Naive thymus-derived CD4-positive, alpha-beta T cell (primary cell): Measurements from ENCODE around the gene OSM. TPM values are rescaled to one million over a fixed set of nuclear protein-coding genes. Genes with fewer than 3 reads are reported as not detected.

Source experiments
- ATAC-seq: fragments of 150-1000 bp; cut with Tn5 transposase; 2 replicates; pipeline ENCODE4 v1.10.0; 2021; ENCODE audit warnings: mild to moderate bottlenecking, moderate library complexity
- CTCF ChIA-PET: fragments of 350-600 bp; sonication (Branson Sonifier 250); formaldehyde crosslinking; loops from one replicate; lab custom pipeline; 2021; ENCODE audit warnings: antibody characterized with exemption; lab: Charles Lee
- POLR2A ChIA-PET: fragments of 350-600 bp; sonication (Branson Sonifier 250); formaldehyde crosslinking; loops from one replicate; lab custom pipeline; 2021; ENCODE audit warnings: antibody characterized with exemption, inconsistent platforms; lab: Charles Lee
- DNase-seq, 9 donors: peaks; one replicate each; pipeline versions ENCODE4 v3.0.0 to v3.0.0-alpha.2; 2020 to 2022; ENCODE audit warnings: mixed read lengths in 1 of 9
- H3K27ac ChIP-seq: one replicate; pipeline ENCODE4 v1.7.0; 2013; ENCODE audit warnings: mild to moderate bottlenecking, low read depth, low read length, moderate library complexity
- H3K27me3 ChIP-seq, 2 donors: one replicate each; pipeline ENCODE4 v1.7.0; 2013; ENCODE audit warnings: low read length in 2 of 2, mild to moderate bottlenecking in 2 of 2, moderate library complexity in 2 of 2; ENCODE audit not compliant: control insufficient read depth in 2 of 2, insufficient read depth in 2 of 2
- H3K36me3 ChIP-seq, 3 experiments: 1 replicate in 2 of 3; 2 replicates in 1 of 3; pipeline ENCODE4 v1.7.0; 2013; ENCODE audit warnings: low read length in 3 of 3, mild to moderate bottlenecking in 3 of 3, moderate library complexity in 1 of 3; ENCODE audit not compliant: insufficient read depth in 3 of 3, control insufficient read depth in 2 of 3
- H3K4me1 ChIP-seq, 2 donors: one replicate each; pipeline ENCODE4 v1.7.0; 2013; ENCODE audit warnings: low read length in 2 of 2, mild to moderate bottlenecking in 2 of 2, moderate library complexity in 1 of 2; ENCODE audit not compliant: control insufficient read depth in 2 of 2, insufficient read depth in 2 of 2
- H3K4me3 ChIP-seq: 2 replicates; pipeline ENCODE4 v1.7.0; 2013; ENCODE audit warnings: mild to moderate bottlenecking, low read length
- H3K9me3 ChIP-seq, 3 experiments: 1 replicate in 2 of 3; 2 replicates in 1 of 3; pipeline ENCODE4 v1.7.0; 2013; ENCODE audit warnings: low read length in 3 of 3; ENCODE audit not compliant: control insufficient read depth in 2 of 3
- H3K27ac Mint-ChIP-seq, 9 donors: one replicate each; pipeline ENCODE4 v1.8.0; 2020 to 2022; ENCODE audit warnings: mixed read lengths in 9 of 9, mild to moderate bottlenecking in 8 of 9, moderate library complexity in 5 of 9, inconsistent platforms in 2 of 9
- H3K27me3 Mint-ChIP-seq, 5 donors: one replicate each; pipeline ENCODE4 v1.8.0; 2021 to 2022; ENCODE audit warnings: mixed read lengths in 5 of 5, mild to moderate bottlenecking in 1 of 5
- H3K36me3 Mint-ChIP-seq, 5 donors: one replicate each; pipeline ENCODE4 v1.8.0; 2020 to 2022; ENCODE audit warnings: mixed read lengths in 5 of 5, mild to moderate bottlenecking in 3 of 5, inconsistent platforms in 1 of 5
- H3K4me1 Mint-ChIP-seq, 7 donors: one replicate each; pipeline ENCODE4 v1.8.0; 2020 to 2022; ENCODE audit warnings: mixed read lengths in 7 of 7, mild to moderate bottlenecking in 3 of 7, inconsistent platforms in 1 of 7
- H3K4me3 Mint-ChIP-seq, 10 donors: one replicate each; pipeline ENCODE4 v1.8.0; 2020 to 2022; ENCODE audit warnings: mild to moderate bottlenecking in 10 of 10, mixed read lengths in 10 of 10, moderate library complexity in 6 of 10, inconsistent platforms in 2 of 10
- H3K9me3 Mint-ChIP-seq, 11 donors: one replicate each; pipeline ENCODE4 v1.8.0; 2020 to 2022; ENCODE audit warnings: mixed read lengths in 11 of 11, mild to moderate bottlenecking in 4 of 11, inconsistent platforms in 1 of 11, moderate library complexity in 1 of 11
- intact Hi-C, 2 donors: fragments of 100-400 bp; cut with micrococcal nuclease; formaldehyde crosslinking; loops; one replicate each; pipeline ENCODE4 v1.15.1; 2023
- polyA plus RNA-seq, 2 donors: library from polyadenylated mRNA; unstranded; fragments of 300-500 nt; fragmentation: Illumina TruSeq; gene quantifications; one replicate each; pipeline ENCODE4 v1.2.3, GENCODE V29; 2021
- total RNA-seq, 6 experiments: library from RNA in 5 of 6; stranded (reverse) in 5 of 6; gene quantifications; 1 replicate in 5 of 6; 2 replicates in 1 of 6; pipeline ENCODE4 v1.2.3 and lab custom pipeline; 2021 to 2026

OSM gene
- total and polyA plus RNA-seq, 7 experiments from 2014 or later = 0.49 to 158 (median 6.3) TPM

DNA sequence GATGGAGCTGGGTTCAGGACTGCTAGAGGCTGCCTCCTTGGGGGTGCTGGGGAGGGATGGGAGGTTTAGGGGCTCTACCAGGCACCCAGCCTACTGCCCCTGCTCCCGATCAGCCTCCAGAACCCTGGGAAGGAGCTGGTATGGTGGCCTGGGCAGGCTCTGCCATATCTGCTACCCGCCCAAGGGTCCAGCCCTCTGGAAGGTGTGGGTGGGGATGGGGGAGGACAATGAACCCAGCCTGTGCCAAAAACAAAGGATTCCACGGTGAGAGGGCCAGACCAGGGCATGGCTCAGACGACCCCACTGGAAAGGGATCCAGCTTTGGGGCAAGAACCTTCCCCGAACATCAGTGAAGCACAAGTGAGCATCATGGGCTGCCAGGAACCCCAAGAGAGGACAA lies 19.7 kb upstream of the OSM start:
- peak overlapping the region in 1 of 10 donors; percentile 33 for H3K4me3 Mint-ChIP-seq

DNA sequence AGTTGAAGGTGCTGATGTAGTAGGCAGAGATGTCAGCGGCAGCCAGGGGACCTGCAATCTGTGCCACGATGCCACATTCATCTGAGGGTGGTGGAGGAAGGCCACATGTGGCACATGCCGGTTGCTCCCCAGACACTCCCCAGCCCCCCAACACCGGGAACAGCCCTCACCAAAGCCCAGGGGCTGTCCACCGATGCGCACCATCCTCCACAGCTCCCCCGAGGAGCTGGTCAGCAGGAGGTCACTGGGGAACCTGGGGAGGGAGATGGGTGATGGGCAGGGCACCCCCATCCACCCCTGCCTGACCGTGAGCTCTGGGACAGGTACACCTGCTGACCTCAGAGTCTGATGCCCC lies 19.2 kb upstream of the OSM start:
- Mint-ChIP-seq H3K4me3 (no peak overlapping the region), H3K4me1 (peaks cover 17 to 55% (median 32%) of the 10 kb centered on the region in 7 donors), H3K9me3 (no peaks in the 10 kb centered on the region), H3K36me3 (peaks cover 0 to 14% (median 7%) of the 10 kb centered on the region in 5 donors), H3K27me3 (no peaks in the 10 kb centered on the region), H3K27ac (no peak overlapping the region)
- no peaks in the 10 kb centered on the region for H3K27me3 ChIP-seq
- H3K4me3 ChIP-seq = no peak overlapping the region
- POLR2A ChIA-PET = interaction anchor here (0.8 to 32.8 kb wide), 4 partner anchors 16 to 590 kb away, joined by 3 to 1265 read pairs (median 5); partner anchors contain the start of gene TBC1D10A
- H3K9me3 ChIP-seq = no peaks in the 10 kb centered on the region
- ATAC-seq = no peak
- CTCF ChIA-PET = interaction anchor here (0.8 to 8.8 kb wide), 14 partner anchors 9 to 558 kb away, joined by 3 to 85 read pairs (median 4); partner anchors contain the start of genes OSM and RNF215
- peaks cover 0 to 15% (median 0%) of the 10 kb centered on the region in 3 experiments for H3K36me3 ChIP-seq
- H3K4me1 ChIP-seq = peaks cover 26 to 32% of the 10 kb centered on the region in 2 donors
- DNase-seq = no peak
- no peak overlapping the region for H3K27ac ChIP-seq
- intact Hi-C loops = loop anchor here (1.0 to 5.0 kb wide), 2 partner anchors 23 to 796 kb away; partner anchors contain the start of gene SMTN (in 1 of the 2)

More for the DNA sequence above, 19.7 kb upstream of the OSM start:
- peaks cover 17 to 60% (median 36%) of the 10 kb centered on the region in 7 donors for H3K4me1 Mint-ChIP-seq
- intact Hi-C loops = loop anchor here (1.0 to 5.0 kb wide), 2 partner anchors 23 to 796 kb away; partner anchors contain the start of gene SMTN (in 1 of the 2)
- H3K27ac Mint-ChIP-seq = peak overlapping the region in 2 of 9 donors; percentile 52 to 71
- H3K4me1 ChIP-seq = peaks cover 27 to 35% of the 10 kb centered on the region in 2 donors
- no peaks in the 10 kb centered on the region for H3K9me3 ChIP-seq
- H3K27ac ChIP-seq = no peak overlapping the region
- H3K27me3 Mint-ChIP-seq = no peaks in the 10 kb centered on the region
- ATAC-seq (no peak), DNase-seq (no peak)
- no peaks in the 10 kb centered on the region for H3K9me3 Mint-ChIP-seq
- H3K4me3 ChIP-seq = no peak overlapping the region
- H3K36me3 Mint-ChIP-seq = peaks cover 0 to 14% (median 7%) of the 10 kb centered on the region in 5 donors
- H3K27me3 ChIP-seq = no peaks in the 10 kb centered on the region
- CTCF ChIA-PET = interaction anchor here (0.8 to 8.8 kb wide), 14 partner anchors 9 to 558 kb away, joined by 3 to 85 read pairs (median 4); partner anchors contain the start of genes OSM and RNF215
- H3K36me3 ChIP-seq = peaks cover 0 to 19% (median 0%) of the 10 kb centered on the region in 3 experiments
- POLR2A ChIA-PET = interaction anchor here (0.8 to 32.8 kb wide), 3 partner anchors 23 to 591 kb away, joined by 3 to 1265 read pairs (median 6); partner anchors contain the start of gene TBC1D10A

DNA sequence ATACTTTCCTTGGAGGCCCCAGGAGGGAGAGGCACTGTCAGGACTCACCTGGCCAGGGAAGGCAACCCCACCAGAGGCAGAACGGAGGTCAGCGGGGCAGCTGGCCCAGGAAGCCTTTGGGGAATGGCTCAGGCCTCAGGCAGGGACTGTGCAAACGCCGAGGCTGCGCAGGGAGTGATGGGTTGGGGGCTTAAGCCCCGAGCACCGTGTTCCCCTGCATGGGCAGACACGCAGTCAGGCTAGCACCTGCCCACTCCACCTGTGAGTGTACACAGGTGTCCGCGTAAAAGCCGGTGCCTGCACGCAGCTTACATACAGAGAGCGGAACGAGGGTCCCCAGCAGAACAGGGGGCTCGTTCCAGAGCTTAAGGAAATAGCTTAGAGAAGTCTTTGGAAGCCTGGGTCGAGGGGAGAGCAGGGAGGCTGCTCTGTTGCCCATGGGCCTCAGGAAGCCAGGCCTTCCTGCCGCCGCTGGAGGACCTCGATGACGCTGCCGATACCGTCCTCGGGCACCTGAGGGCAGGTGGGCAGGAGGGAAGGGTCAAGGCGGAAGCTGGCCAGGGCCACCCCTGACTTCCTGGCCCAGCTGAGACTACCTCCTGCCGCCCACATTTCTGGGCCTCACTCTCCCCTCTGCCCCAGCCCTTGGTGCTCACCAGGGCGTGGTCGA lies 18.7 kb upstream of the OSM start:
- peaks cover 0 to 14% (median 7%) of the 10 kb centered on the region in 5 donors for H3K36me3 Mint-ChIP-seq
- no peak overlapping the region for H3K27ac ChIP-seq
- POLR2A ChIA-PET = interaction anchor here (1.5 to 32.8 kb wide), 3 partner anchors 16 to 35 kb away, joined by 4 to 1265 read pairs (median 6); partner anchors contain the start of gene TBC1D10A
- H3K9me3 Mint-ChIP-seq = no peaks in the 10 kb centered on the region
- no peaks in the 10 kb centered on the region for H3K9me3 ChIP-seq
- H3K27ac Mint-ChIP-seq = peak overlapping the region in 1 of 9 donors; percentile 82
- H3K4me1 ChIP-seq = peaks cover 21 to 27% of the 10 kb centered on the region in 2 donors
- peak overlapping the region in 1 of 10 donors; percentile 10 for H3K4me3 Mint-ChIP-seq
- no peak overlapping the region for H3K4me3 ChIP-seq
- H3K36me3 ChIP-seq = peaks cover 0 to 15% (median 0%) of the 10 kb centered on the region in 3 experiments
- no peaks in the 10 kb centered on the region for H3K27me3 Mint-ChIP-seq
- peaks cover 15 to 52% (median 27%) of the 10 kb centered on the region in 7 donors for H3K4me1 Mint-ChIP-seq
- no peak for ATAC-seq
- CTCF ChIA-PET = interaction anchor here (0.8 to 8.8 kb wide), 11 partner anchors 8 to 559 kb away, joined by 4 to 85 read pairs (median 8); partner anchors contain the start of genes OSM and RNF215
- DNase-seq = no peak
- intact Hi-C loops = loop anchor here in 1 of 2 donors (5.0 kb wide), 1 partner anchor 797 kb away; the partner anchor contains the start of gene SMTN
- no peaks in the 10 kb centered on the region for H3K27me3 ChIP-seq

DNA sequence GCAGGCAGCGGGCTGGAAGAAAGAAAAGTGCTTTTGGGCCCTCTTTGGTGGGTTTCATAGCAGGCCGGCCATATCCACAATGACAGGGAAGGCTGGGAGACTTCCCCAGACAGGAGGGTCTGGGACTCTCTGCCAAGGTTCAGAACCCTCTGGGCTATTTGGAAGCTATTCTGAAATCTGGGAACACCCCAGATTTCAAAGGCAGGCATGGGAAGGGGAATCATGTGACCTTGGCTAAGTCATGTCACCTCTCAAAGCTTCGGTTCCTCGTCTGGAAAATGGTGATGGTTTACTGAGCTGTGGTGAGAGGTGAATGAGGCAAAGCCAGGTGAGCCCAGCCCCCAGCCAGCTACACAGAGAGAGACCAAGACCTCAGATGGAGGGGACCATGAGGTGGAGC lies 18.0 kb upstream of the OSM start:
- Mint-ChIP-seq H3K27ac (peak overlapping the region in 1 of 9 donors; percentile 82), H3K4me3 (peak overlapping the region in 1 of 10 donors; percentile 10), H3K27me3 (no peaks in the 10 kb centered on the region), H3K9me3 (no peaks in the 10 kb centered on the region), H3K4me1 (peaks cover 16 to 54% (median 21%) of the 10 kb centered on the region in 7 donors), H3K36me3 (peaks cover 0 to 16% (median 7%) of the 10 kb centered on the region in 5 donors)
- no peak for ATAC-seq
- Histone ChIP-seq H3K27me3 (no peaks in the 10 kb centered on the region), H3K9me3 (no peaks in the 10 kb centered on the region), H3K27ac (no peak overlapping the region), H3K4me1 (peaks cover 15 to 21% of the 10 kb centered on the region in 2 donors), H3K4me3 (no peak overlapping the region), H3K36me3 (peaks cover 0 to 15% (median 0%) of the 10 kb centered on the region in 3 experiments)
- POLR2A ChIA-PET = interaction anchor here (1.5 to 32.8 kb wide), 3 partner anchors 15 to 36 kb away, joined by 4 to 1265 read pairs (median 7); partner anchors contain the start of gene TBC1D10A
- intact Hi-C loops = loop anchor here in 1 of 2 donors (5.0 kb wide), 1 partner anchor 798 kb away; the partner anchor contains the start of gene SMTN
- CTCF ChIA-PET = interaction anchor here (1.5 to 8.8 kb wide), 4 partner anchors 19 to 106 kb away, joined by 8 to 85 read pairs (median 12); partner anchors contain the start of genes OSM and RNF215
- DNase-seq = no peak

DNA sequence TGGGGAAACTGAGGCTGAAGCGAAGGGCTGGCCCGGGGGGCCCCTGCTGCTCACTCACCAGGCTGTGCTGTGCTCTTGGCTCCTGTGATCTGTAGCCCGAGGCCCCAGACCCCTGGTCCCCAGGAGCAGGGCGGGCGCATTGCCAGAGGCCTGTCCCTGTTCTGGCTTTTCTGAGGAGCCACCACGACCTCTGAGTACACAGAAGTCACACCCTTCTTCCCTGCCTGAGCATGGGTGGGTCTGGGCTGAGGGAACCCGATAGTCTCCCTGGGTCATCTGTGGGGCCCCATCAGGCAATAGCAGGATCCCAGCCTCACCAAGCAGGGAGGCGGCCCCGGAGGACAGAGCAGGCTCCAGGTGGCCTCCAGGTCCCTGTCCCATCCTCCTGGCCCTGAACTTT lies 17.5 kb upstream of the OSM start:
- peaks cover 15 to 21% of the 10 kb centered on the region in 2 donors for H3K4me1 ChIP-seq
- peak overlapping the region in 1 of 9 donors; percentile 16 for H3K27ac Mint-ChIP-seq
- ATAC-seq = no peak

DNA sequence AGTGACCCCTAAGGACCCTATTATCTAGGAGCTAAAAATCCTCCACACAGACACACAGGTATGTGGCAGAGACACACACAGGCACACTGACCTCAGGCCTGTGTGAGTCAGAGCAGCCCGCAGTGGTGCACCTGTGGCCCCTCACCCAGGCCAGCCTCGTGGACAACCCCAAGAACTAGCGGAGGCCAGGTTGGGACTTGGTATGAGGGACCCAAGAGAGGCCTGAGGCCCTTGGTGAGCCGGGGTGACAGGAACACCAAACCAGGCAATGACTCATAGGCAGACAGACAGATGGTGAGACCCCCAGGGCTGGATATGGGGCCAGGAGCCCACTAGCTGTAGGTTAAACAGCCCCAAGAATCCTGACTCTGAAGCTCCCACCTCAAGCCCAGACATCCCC lies 16.7 kb upstream of the OSM start:
- ChIA-PET POLR2A (interaction anchor here (0.7 to 2.5 kb wide), 3 partner anchors 16 to 141 kb away, joined by 3 to 7 read pairs (median 3); no protein-coding TSS in a partner anchor), CTCF (interaction anchor here (0.5 to 8.8 kb wide), 6 partner anchors 18 to 175 kb away, joined by 3 to 85 read pairs (median 4); partner anchors contain the start of gene OSM)
- Histone ChIP-seq H3K9me3 (no peaks in the 10 kb centered on the region), H3K27ac (no peak overlapping the region), H3K36me3 (peaks cover 0 to 15% (median 0%) of the 10 kb centered on the region in 3 experiments), H3K4me1 (peaks cover 9 to 15% of the 10 kb centered on the region in 2 donors), H3K4me3 (no peak overlapping the region), H3K27me3 (no peaks in the 10 kb centered on the region)
- H3K27me3 Mint-ChIP-seq = no peaks in the 10 kb centered on the region
- H3K27ac Mint-ChIP-seq = peak overlapping the region in 1 of 9 donors; percentile 73
- H3K36me3 Mint-ChIP-seq = peaks cover 0 to 22% (median 7%) of the 10 kb centered on the region in 5 donors
- DNase-seq (no peak), ATAC-seq (no peak)
- peak overlapping the region in 1 of 10 donors; percentile 70 for H3K4me3 Mint-ChIP-seq
- peaks cover 20 to 62% (median 25%) of the 10 kb centered on the region in 7 donors for H3K4me1 Mint-ChIP-seq
- intact Hi-C loops = no loop called here
- peaks cover 0 to 2% (median 0%) of the 10 kb centered on the region in 11 donors for H3K9me3 Mint-ChIP-seq

More for the DNA sequence above, 17.5 kb upstream of the OSM start:
- Histone ChIP-seq H3K9me3 (no peaks in the 10 kb centered on the region), H3K27ac (no peak overlapping the region), H3K36me3 (peaks cover 0 to 15% (median 0%) of the 10 kb centered on the region in 3 experiments), H3K4me3 (no peak overlapping the region), H3K27me3 (no peaks in the 10 kb centered on the region)
- no peaks in the 10 kb centered on the region for H3K9me3 Mint-ChIP-seq
- no peaks in the 10 kb centered on the region for H3K27me3 Mint-ChIP-seq
- POLR2A ChIA-PET = interaction anchor here (1.7 to 2.5 kb wide), 2 partner anchors 17 to 20 kb away, joined by 3 to 7 read pairs; no protein-coding TSS in a partner anchor
- peak overlapping the region in 1 of 10 donors; percentile 44 for H3K4me3 Mint-ChIP-seq
- intact Hi-C loops = no loop called here
- CTCF ChIA-PET = interaction anchor here (0.5 to 8.8 kb wide), 6 partner anchors 19 to 107 kb away, joined by 4 to 85 read pairs (median 8); partner anchors contain the start of gene OSM
- peaks cover 0 to 18% (median 7%) of the 10 kb centered on the region in 5 donors for H3K36me3 Mint-ChIP-seq
- no peak for DNase-seq
- peaks cover 19 to 58% (median 23%) of the 10 kb centered on the region in 7 donors for H3K4me1 Mint-ChIP-seq
